Amniotic epithelial cell (primary cell): ENCODE results near the gene MIS18A.
"Not testable (repeated sequence)": the region's sequence is repeated elsewhere in the genome, so short reads cannot be mapped to it uniquely, and the experiment has no call there.

Source experiments
- DNase-seq: peaks from one replicate; pipeline ENCODE4 v3.0.0-alpha.2; 2010; ENCODE audit warnings: low read depth

The MIS18A gene, protein sequence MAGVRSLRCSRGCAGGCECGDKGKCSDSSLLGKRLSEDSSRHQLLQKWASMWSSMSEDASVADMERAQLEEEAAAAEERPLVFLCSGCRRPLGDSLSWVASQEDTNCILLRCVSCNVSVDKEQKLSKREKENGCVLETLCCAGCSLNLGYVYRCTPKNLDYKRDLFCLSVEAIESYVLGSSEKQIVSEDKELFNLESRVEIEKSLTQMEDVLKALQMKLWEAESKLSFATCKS

DNA sequence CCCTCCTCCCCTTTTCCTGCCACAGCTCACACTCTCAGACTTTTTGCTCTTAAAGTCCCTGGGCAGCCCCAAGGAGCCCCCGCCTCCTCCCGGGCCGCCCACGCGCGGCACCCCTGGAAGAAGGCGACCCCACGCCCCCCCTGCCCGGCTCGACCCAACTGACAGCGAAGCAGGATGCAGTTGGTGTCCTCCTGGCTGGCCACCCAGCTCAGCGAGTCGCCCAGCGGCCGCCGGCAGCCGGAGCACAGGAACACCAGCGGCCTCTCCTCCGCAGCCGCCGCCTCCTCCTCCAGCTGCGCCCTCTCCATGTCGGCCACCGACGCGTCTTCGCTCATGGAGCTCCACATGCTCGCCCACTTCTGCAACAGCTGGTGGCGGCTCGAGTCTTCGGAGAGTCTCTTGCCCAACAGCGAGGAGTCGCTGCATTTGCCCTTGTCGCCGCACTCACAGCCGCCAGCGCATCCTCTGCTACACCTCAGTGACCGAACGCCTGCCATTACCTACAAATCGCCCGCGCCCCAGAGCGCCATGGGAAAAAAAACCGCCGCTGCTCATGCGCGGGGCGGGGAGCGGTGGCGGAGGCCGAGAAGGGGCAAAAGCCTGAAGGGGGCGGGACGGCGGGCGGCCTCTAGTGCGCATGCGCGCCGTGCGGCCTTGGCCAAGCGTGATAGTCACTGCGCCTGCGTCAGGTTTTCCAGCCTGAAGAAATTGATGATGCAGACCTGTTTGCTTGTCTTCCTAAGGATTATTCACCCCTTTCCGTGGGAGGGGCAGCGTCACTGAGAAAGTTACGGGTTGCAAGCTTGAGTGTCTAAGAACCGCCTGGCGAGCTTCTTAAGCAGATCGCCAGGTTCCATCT lies at the start of gene MIS18A:
MIS18A (minus strand) TSS at position 532 of the 859 bp plus-strand sequence; CDS start at position 497, 35 bp downstream.
- DNase-seq = peak; percentile 96

DNA sequence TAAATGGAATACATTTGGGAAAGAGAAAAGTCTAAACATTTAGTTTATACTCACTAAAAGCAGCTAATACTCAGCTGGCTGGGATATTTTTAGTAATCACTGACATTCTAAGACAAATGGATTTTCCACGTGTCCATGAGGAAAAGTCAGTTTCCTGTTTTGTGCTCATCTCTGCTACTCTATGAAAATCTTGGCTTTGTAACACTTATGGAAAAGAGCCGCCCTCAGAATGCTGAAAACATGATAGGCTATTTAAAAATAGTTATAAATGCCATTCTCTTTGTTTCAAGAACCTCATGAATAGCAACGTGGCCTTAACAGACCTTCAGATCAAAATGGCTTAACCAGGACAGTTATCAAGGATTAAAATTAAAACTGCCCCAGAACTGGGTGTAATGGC lies 49.7 kb upstream of the MIS18A start:
- DNase-seq = peak; percentile 40

DNA sequence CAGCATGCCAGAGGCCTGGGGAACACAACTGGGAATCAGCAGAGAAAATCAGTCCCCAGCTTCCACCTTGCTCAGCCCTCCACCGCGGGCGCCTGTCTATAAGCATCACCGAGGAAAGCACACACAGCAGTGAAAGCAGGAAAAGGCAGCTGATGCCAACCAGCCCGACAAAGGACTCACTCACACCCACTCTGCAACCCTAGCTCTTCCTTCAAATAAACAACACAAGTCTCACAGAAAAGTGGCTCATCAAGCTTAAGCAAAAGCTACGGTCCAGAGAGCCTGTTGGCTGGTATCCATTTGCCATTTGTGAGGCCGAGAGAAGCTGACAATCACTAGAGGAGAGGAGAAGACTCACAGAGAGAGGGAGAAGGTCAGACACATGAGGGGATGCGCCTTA lies 46.9 kb upstream of the MIS18A start:
- no peak for DNase-seq

DNA sequence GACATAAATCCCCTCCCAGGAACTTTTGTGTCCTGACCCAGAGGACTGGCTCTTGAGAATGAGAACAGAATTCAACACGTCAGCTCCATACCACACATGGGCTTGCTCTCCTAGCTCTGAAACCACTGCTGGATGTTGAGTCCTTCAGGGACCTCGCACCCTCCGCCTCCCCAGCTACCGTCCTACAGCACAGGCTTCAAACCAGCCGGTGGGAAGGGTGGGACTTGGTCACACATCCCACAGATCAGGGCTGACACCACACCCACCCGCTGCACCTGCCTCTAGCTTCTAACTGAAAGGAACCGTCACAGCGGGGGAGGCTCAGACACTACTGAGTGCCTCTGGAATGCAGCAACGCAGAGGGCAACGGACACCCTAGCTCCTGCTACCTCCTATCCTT lies 43.8 kb upstream of the MIS18A start:
- no peak for DNase-seq

DNA sequence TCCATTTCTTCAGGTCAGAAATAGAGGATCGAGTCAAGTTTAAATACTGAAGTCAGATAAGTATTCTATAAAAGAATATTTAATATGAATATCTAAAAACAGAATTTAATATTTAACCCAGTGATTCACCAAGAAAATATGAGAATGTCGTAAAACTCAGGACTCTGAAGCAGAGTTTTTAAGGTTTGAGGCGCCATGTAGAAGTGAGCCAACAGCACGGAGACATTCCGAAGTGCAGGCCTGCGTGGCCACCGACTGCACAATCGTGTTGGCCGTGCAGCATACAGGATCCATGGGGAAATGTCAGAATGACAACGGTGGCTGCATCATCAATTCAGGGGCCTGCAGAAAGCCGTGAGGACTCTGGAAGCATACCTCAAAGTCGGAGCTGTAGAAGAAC lies 43.3 kb upstream of the MIS18A start:
- DNase-seq = no peak

DNA sequence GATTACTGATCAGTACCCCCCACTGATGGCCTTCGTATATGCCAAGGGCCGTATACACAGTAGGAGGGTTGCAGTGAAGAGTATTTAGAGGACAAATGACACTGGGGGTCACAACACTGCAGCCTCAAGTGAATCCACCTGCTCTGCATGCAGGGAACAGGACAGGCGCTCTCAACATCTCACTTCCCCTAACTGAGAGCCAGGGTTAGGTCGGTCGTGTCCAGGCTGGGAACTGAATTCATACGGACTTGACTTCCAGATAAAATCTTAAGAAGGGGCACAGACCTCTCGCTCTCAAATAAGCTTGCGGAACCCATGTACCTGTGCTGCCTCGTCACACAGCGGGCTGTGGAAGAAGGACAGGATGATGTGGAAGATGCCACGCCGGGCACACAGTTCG lies 42.6 kb upstream of the MIS18A start:
- DNase-seq = no peak

DNA sequence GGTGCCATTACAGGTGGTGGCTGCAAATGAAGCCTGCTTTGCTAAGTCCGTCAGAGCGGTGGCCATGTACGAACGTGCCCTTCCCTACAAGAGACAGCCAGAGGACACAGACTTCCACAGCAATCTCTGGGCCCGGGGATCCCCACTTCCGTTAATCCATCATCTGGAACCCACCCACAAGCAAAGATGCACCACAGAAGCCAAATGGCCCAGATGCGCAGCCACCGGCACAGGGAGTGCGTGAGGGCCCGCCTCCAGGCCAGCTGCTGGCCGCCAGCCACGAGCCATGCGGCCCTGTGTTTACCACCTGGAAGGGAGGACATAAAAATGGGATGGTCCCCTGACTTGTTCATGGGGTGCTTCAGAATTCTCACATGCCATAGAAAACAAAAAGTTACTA lies 41.9 kb upstream of the MIS18A start:
- no peak for DNase-seq

DNA sequence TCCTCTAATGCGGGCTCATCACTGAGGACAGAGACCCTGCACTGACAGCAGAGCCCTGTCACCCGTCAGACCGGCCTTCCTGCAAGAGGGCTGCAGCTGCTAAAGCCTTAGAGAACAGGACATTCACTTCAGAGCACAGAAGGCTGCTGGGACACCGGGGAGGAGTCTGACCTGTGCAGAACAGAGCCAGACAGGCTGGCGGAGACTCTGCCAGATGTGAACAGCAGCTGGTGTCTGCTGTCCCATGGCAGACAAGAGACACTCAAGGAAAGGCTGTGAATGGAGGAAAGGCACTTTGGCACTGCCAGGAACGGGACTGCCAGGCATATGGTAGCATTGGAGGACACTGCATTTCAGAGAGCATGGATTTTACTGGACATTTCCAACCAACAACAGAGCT lies 41.2 kb upstream of the MIS18A start:
- DNase-seq = no peak

DNA sequence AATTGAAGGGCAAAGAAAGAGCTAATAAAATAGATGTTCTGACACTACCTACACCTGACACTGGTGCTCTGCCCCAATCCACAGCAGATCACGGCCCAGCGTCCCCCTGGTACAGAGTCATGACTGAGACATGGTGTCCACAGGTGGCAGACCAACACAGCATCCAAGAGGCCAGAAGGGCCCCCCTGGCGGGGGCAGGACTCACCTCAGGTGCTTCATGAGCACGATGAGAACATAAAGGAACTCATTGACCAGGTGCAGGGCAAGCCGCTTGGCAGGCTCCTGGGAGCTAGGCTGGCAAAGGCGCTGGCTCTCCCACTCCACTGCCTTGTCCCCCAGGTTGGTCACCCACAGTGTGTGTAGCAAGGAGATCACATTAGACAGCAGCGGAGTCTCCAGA lies 40.2 kb upstream of the MIS18A start:
- no peak for DNase-seq

DNA sequence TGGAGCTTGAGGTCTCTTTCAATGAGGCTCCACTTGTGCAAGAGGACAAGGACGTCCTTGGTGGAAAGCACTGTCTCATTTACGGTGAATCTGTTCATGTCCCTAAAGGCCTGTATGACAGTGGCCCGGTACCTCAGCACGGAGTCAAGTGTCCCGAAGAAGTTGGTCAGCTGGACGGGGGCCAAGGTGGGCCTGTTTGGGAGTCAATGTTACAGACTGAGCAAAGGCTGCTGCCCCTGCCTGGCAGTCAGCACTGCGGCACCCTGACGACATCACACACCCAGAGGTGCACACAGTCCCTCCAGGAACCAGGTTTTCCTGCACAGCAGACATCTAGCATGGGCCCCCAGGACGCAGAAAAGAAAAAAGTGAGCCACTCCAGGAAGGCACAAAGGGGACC lies 38.9 kb upstream of the MIS18A start:
- no peak for DNase-seq

DNA sequence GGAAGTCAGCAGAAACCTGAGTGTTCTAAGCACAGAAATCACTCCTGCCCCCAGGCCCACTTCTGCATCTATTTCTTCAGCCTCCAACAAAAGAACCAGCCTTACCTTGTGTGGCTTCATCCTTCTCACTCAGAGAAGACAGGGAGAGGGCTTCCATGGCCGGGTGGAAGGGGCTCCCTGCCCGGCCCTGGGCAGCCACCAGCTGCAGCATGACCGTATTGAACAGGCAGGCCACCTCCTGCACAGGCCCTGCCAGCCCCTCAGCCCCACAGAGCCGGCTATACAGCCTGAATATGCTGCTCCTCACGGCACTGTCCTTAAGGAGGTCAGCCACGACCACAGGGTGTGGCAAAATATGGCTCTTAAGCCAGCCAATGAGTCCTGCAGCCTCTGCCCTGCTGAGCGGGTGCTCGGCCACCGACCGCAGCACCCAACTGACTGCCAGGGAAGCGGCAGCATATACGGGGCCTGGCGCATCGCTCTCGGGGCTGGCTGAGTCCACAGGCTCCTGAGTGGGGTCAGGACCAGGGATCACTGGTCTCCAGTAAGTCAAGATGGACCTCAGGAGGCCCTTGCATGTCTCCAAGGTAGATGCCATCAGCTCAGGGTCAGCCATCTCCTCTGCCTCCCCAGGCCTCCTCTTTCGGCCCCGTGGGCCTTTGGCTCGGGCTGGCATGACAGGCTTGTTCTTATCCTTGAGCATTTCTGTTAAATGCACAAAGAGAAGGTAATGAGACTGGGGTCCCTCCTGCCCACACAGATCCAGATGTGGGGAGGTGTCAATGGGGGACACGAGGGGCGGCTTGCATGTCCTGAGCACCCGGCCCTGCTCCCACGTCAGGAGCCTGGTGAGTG lies 37.7 kb upstream of the MIS18A start:
- DNase-seq = no peak

DNA sequence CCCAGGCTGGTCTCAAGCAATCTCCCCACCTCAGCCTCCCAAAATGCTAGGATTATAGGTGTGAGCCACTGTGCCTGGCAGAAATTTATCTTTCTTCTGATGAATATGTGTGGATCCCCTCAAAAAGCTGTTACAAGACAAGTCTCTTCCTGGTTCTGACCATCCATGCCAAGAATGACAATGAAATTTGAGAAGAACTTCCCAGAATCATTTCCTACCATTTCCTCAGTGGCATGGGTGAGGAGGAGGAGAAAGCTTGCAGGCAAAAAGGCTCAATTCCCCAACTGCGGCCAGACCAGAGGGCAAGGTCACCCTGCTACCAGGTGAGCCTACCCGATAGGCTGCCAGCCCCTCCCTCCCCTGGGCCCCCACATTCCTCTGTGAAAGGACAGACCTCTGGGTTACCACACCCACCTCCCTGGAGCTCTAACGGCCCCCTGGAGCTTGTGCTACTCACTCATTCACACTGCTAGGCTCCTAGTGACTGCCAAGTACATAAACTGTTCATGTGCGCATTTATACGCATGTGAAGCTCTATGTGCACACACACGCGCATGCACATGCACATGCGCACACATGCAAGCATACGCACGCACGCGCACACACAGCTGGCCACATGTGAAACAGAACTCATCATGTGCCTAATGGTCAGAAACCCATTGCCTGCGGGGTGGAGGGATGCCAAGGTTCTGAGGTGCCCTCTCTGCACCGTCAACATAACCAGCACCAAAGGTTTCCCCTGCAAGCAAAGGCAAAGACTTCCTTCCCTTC lies 36.8 kb upstream of the MIS18A start:
- DNase-seq = no peak

DNA sequence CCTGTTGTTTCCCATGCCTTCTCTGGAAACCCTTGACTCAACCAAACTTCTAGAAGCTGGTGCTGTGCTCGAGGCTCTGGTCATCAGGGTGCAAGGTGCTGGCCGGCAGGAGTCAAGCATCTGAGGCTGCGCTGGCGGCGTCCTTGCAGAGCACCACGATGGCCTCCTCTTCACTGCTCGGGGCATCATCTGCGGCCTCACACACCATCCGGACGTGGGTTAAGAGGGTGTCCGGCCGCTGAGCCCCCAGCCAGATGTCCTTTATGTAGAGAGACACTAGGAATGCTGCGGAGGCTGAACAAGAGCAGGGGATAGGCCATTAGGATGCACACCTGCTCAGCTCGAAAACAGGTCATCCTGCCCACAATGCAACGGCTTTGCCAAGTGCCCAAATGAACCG lies 36.0 kb upstream of the MIS18A start:
- DNase-seq = no peak

DNA sequence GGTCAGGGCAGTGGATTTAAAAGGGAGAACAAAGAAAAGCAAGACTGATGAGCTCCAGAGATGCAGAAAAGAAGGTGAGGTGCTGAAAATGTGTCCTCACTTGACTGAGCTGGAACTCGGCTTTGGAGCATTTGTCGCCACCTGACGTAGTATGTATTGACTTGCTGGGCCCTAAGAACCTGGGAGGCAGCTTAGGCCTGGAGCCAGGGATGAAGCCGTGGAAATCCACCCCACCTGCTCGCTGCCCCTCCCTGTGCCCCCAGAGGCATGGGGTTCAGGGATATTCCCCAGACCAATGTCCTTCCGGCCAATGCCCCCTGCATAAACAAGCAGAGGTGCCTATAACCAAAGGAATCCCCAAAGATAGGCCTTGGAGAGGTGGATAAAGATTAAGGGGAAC lies 34.1 kb upstream of the MIS18A start:
- DNase-seq = no peak

DNA sequence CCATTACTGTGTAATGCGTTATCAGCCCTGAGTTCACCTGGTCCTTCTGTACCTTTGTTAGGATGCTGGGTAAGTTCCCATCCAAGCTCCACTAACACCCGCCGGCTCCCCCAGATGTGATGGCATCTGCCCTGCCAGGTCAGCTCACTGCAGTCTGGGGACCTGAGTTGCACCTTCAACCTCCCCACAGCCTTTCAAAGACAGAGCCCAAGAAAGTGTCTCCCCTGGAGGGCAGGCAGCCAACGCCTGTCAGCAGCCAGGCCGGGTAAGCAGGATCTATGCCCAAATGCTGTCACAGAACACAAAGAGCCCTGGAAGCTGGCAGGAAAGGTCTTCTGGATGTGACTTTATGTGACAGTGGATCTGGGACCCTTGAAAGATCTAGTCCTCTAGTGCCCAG lies 33.5 kb upstream of the MIS18A start:
- no peak for DNase-seq

DNA sequence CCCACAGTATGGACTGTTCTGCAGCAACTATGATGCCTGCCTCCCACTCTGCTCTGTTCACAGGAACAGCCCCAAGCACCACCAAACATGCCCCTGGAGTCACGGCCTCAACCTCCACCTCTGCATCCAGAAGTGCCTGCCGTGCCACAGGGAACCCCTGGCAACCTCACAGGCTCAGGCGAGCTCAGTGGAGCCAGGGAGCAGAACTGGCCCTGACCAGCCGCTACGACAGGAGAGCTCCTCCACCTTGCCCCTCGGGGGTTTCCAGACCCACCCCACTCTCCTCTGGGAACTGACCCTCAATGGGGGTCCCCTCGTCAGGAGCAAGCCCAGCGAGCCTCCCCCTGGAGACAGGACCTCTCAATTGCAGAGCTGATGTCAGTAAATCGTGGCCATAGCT lies 32.8 kb upstream of the MIS18A start:
- DNase-seq = no peak

DNA sequence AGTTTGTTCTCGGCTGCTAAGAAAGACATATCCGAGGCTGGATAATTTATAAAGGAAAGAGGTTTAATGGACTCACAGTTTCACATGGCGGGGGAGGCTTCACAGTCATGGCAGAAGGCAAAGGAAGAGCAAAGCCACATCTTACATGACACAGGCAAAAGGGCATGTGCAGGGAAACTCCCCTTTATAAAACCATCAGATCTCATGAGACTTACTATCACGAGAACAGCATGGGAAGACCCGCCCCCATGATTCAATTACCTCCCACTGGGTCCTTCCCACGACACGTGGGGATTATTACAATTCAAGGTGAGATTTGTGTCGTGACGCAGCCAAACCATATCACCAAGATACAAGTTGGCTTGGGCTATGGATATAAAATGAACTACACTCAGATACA lies 32.1 kb upstream of the MIS18A start:
- DNase-seq = not testable (repeated sequence)

DNA sequence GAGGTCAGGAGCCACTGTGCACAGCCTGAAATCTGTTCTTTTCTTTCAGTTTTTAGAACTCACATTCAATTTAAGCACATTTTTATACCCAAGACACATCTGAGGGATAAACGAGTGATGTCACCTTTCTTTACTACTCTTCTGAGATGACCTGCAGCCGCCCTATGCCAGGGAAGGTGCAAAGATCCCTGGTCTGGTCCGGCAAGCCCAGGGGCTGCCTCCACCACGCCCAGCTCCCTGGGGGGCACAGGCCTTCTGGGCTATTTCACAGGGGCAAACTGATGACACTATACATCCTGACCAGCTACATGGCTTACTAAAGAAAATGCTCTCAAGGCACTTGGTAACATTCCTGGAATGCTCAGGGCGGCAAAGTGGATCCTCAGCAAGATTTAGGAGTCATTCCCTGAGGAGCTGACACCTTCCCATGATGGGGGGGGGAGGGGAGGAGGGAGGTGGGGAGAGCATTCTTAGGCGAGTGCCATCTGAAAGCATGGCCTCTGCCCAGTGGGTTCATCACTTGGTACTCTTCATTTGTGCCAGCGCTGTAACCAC lies 31.1 kb upstream of the MIS18A start:
- no peak for DNase-seq

DNA sequence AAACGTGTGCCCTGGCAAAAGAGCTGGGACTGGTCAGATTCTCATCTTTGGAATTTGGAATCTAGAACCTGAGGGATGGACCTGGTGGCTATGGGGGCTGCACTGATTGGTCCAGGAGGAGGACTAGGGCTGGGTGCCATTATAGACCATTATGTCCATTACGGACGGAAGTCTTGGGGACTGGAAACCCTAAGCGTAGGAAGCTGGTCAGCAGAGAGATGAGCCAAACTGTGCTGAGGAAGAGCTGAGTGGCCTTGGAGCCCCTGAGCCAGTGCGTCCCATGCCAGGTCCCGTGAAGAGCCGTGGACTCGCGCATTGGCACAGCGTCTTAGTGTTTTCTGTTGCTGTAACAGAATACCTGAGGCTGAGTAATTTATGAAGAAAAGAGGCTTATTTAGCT lies 29.8 kb upstream of the MIS18A start:
- no peak for DNase-seq

DNA sequence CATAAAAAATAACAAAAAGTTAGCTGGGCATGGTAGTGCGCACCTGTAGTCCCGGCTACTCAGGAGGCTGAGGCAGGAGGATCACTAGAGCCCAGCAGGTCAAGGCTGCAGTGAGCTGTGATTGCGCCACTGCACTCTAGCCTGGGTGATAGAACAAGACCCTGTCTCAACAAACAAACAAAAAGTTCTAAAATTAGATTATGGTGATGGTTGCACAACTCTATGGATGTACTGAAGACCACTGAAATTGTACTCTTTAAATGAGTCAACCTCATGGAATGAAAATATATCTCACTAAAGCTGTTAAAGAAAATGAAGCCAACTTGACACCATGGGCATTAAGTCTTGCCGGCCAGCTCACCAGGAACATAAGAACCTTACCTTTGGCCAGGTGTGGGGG lies 28.9 kb upstream of the MIS18A start:
- peak; percentile 68 for DNase-seq

DNA sequence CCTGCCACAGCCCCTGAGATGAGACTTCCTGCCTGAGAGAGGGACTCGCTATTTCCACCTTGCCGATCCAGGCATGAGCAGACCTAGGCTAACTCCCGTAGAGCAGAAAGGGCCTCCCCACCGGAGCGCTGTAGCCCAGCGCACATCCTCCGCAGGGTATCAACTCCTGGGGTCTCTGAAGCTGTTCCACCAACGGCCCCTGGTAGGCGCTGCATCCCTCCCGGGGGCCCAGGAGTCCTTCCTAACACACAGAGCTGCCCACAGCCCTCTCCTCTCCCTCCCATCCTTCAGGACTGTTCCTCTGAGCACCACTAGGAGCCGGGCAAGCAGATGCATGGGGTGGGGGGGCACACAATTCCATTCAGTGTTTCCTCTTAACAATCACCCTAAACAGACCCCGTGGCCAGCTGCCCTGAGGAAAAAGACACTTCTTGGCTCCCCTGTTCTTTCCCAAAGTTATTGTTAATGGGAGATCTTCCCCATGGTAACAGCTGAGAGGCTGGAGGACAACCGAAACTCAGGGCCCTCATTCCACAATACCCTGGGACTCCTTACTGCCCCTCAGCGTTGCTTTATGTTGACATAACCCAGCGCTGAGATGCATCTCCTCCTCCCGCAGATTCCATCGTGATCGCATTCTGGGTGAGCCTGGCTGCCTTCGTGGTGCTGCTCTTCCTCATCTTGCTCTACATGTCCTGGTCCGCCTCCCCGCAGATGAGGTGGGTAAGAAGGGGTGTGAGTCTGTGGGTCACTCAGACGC lies 27.4 kb upstream of the MIS18A start:
- no peak for DNase-seq
